OCI-LY3 (cell line): ENCODE results near the gene PPARGC1A.

Source experiments
- H2AFZ ChIP-seq: fragments of 200-600, 300-600 bp; shearing (Covaris generic); 2 replicates; pipeline ENCODE4 v1.6.0; 2014; ENCODE audit warnings: antibody characterized with exemption, low read depth, low read length
- H3K27ac ChIP-seq: fragments of 200-600, 300-600 bp; sonication (generic); 2 replicates; pipeline ENCODE4 v1.5.1; 2014; ENCODE audit warnings: mild to moderate bottlenecking, low read length, moderate library complexity, mixed read lengths
- H3K27me3 ChIP-seq: fragments of 200-600, 300-600 bp; sonication (generic); 2 replicates; pipeline ENCODE4 v1.6.1; 2014; ENCODE audit warnings: low read depth, low read length, mixed read lengths
- H3K36me3 ChIP-seq: fragments of 200-600, 300-600 bp; sonication (generic); replicated peaks from 2 replicates; pipeline ENCODE3; 2014; ENCODE audit warnings: low read depth, low read length, mixed read lengths
- H3K4me1 ChIP-seq: fragments of 300-600, 200-600 bp; sonication (generic); 2 replicates; pipeline ENCODE4 v1.6.1; 2014; ENCODE audit warnings: low read length, mixed read lengths
- H3K4me2 ChIP-seq: fragments of 200-600, 300-600 bp; sonication (generic); 2 replicates; pipeline ENCODE4 v1.6.1; 2014; ENCODE audit warnings: low read length, mixed read lengths
- H3K4me3 ChIP-seq: fragments of 300-600, 200-600 bp; sonication (generic); 2 replicates; pipeline ENCODE4 v1.5.1; 2014; ENCODE audit warnings: antibody characterized with exemption, mild to moderate bottlenecking, low read length, moderate library complexity
- H3K79me2 ChIP-seq: fragments of 300-600, 200-600 bp; shearing (Covaris generic); 2 replicates; pipeline ENCODE4 v1.6.1; 2014; ENCODE audit warnings: mild to moderate bottlenecking, low read length, mixed read lengths
- H3K9ac ChIP-seq: fragments of 300-600, 200-600 bp; shearing (Covaris generic); 2 replicates; pipeline ENCODE4 v1.6.0; 2014; ENCODE audit warnings: mild to moderate bottlenecking, low read length, moderate library complexity
- H3K9me3 ChIP-seq: fragments of 200-600, 300-600 bp; shearing (Covaris generic); 2 replicates; pipeline ENCODE4 v1.6.1; 2014; ENCODE audit warnings: low read length, mixed read lengths; ENCODE audit not compliant: insufficient read depth
- H4K20me1 ChIP-seq: fragments of 200-600, 300-600 bp; sonication (generic); 2 replicates; pipeline ENCODE4 v1.6.1; 2016; ENCODE audit warnings: low read length, mixed read lengths; ENCODE audit not compliant: insufficient read depth
- EZH2phosphoT487 ChIP-seq: fragments of 200-600 bp; shearing (Covaris generic); IDR thresholded peaks from 2 replicates; pipeline ENCODE4 v1.6.1; 2018; ENCODE audit warnings: antibody characterized with exemption, mixed run types, low read depth
- TF ChIP-seq, protein P1 (sequence below): fragments of 200-600, 300-600 bp; sonication (generic); IDR thresholded peaks from 2 replicates; pipeline ENCODE4 v1.5.1; 2014; ENCODE audit warnings: antibody characterized with exemption, low read length, low read depth

PPARGC1A gene

DNA sequence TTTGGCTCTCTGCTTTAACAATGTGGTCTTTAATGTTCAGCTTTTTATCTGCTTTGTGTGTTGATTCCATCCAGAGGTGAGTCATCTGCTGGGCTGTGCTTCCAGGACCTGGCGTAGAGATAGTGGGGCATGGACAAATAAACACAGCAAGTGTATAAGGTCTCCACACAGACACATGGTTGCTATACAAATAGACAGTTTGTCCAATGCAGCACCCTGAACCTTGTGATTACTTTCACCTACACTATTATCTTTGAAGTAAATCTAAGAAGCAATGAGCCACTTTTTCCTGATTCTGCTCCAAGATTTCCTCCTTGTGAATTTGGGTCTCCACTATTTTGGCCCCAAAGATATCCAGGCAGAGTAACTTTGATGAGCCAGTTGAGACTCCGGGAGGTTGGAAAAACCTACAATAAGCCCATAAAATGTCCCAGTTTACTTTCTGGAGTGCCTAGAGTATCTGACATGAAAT lies 12.1 kb downstream of the PPARGC1A start:
- Histone ChIP-seq H3K9ac (no peak overlapping the region), H2AFZ (no peak overlapping the region), H3K27ac (no peak overlapping the region), H3K4me1 (no peaks in the 10 kb centered on the region), H3K9me3 (no peaks in the 10 kb centered on the region), H3K4me3 (no peak overlapping the region), H3K36me3 (no peaks in the 10 kb centered on the region), H3K79me2 (no peaks in the 10 kb centered on the region), H4K20me1 (no peaks in the 10 kb centered on the region), H3K4me2 (no peak overlapping the region), H3K27me3 (no peaks in the 10 kb centered on the region)
- TF ChIP-seq, protein P1, sequence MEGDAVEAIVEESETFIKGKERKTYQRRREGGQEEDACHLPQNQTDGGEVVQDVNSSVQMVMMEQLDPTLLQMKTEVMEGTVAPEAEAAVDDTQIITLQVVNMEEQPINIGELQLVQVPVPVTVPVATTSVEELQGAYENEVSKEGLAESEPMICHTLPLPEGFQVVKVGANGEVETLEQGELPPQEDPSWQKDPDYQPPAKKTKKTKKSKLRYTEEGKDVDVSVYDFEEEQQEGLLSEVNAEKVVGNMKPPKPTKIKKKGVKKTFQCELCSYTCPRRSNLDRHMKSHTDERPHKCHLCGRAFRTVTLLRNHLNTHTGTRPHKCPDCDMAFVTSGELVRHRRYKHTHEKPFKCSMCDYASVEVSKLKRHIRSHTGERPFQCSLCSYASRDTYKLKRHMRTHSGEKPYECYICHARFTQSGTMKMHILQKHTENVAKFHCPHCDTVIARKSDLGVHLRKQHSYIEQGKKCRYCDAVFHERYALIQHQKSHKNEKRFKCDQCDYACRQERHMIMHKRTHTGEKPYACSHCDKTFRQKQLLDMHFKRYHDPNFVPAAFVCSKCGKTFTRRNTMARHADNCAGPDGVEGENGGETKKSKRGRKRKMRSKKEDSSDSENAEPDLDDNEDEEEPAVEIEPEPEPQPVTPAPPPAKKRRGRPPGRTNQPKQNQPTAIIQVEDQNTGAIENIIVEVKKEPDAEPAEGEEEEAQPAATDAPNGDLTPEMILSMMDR, result no peak
- no peak for TF ChIP-seq EZH2phosphoT487

DNA sequence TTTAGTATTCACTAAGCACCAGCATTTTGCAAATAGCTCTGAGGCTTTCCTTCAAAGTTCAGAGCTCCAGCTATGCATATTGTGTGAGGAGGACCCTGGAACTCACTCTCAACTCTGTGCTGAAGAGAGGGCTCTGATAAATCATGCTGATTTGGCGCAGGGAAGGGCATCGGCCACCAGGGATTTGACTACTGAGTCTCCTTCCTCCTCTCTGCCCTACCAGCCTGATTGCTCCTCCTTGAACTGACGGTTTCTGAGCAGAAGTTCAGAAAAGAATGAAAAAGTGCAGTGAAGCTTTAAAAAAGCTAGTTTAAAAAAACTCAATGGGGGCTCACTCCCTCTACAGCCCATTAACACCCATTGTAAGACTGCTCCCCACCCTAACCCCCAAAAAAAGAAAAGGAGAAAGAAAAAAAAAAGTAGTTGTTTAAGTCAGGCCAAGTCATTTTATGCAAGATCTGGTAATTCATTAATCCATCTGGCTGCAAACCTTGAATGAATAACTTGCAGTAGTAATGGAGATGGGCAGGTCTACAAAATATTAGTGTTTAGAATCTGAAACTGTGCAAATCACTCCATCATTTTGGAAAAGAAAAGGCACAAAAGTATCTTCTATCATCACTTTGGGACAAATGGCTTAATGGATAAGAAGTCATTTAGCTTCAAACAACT lies 13.3 kb downstream of the PPARGC1A start:
- Histone ChIP-seq H2AFZ (no peak overlapping the region), H3K79me2 (no peaks in the 10 kb centered on the region), H3K27ac (no peak overlapping the region), H3K4me1 (no peaks in the 10 kb centered on the region), H3K4me2 (no peak overlapping the region), H3K27me3 (no peaks in the 10 kb centered on the region), H3K9me3 (no peaks in the 10 kb centered on the region), H3K36me3 (no peaks in the 10 kb centered on the region), H3K4me3 (no peak overlapping the region), H4K20me1 (no peaks in the 10 kb centered on the region), H3K9ac (no peak overlapping the region)
- TF ChIP-seq EZH2phosphoT487, result no peak
- TF ChIP-seq, protein P1, result no peak

DNA sequence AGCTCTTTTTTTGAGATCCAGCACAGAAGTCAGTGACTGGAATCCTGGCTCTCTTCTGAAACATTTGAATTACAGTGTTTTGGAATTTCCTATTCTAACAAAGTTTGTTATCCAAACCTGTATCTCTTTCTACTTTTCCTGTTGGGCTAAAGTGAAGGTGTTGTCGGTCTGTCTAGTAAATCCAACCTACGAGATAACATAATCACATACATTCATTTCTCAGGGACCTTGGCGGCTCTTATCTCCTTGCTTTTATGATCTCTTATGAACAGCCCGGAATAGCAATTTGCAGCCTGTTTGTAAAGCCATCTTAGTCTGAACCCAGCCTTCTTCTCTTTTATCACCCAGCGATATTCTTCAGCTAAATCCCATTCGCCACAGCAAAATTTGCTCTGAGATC lies 14.5 kb downstream of the PPARGC1A start:
- Histone ChIP-seq H3K27me3 (no peaks in the 10 kb centered on the region), H3K4me1 (no peaks in the 10 kb centered on the region), H2AFZ (no peak overlapping the region), H4K20me1 (no peaks in the 10 kb centered on the region), H3K27ac (no peak overlapping the region), H3K4me2 (no peak overlapping the region), H3K79me2 (no peaks in the 10 kb centered on the region), H3K9ac (no peak overlapping the region), H3K36me3 (no peaks in the 10 kb centered on the region), H3K9me3 (no peaks in the 10 kb centered on the region), H3K4me3 (no peak overlapping the region)
- no peak for TF ChIP-seq EZH2phosphoT487
- TF ChIP-seq, protein P1, result no peak

DNA sequence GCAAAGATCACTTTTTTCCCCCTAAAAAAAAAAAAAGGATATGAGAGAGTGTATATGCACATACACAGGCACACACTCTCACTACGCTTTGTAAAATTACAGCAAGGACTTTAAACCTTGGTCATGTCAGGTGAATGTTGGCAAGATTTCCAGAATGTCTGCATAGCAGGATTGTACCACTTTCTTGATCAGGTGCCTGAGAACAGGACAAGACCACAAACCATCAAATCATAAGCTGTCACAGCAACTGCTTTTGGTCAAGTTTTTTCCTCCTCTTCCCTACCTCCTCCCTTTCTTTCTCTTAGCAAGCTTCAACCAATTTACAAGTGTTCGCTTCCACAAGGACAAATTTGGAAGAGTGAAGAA lies 15.3 kb downstream of the PPARGC1A start:
- Histone ChIP-seq H3K4me3 (no peak overlapping the region), H3K79me2 (no peaks in the 10 kb centered on the region), H3K36me3 (no peaks in the 10 kb centered on the region), H3K9me3 (no peaks in the 10 kb centered on the region), H3K27me3 (no peaks in the 10 kb centered on the region), H2AFZ (no peak overlapping the region), H4K20me1 (no peaks in the 10 kb centered on the region), H3K4me1 (no peaks in the 10 kb centered on the region), H3K9ac (no peak overlapping the region), H3K27ac (no peak overlapping the region), H3K4me2 (no peak overlapping the region)
- TF ChIP-seq, protein P1, result no peak
- no peak for TF ChIP-seq EZH2phosphoT487
